ENCODE measurements around the gene ROBO1.
"Not testable (repeated sequence)": the region's sequence is repeated elsewhere in the genome, so short reads cannot be mapped to it uniquely, and the experiment has no call there.

ROBO1 gene

GRCh38 chr3:79246875-79247724 is 520.7 kb downstream of the ROBO1 start:
- no peak for DNase-seq (ENCODE audit: low read depth, low spot score)

- no peak for DNase-seq (ENCODE audit: low read depth, low spot score)
These were observed 522.3 kb downstream of the ROBO1 start for GRCh38 chr3:79245284-79246138.

GRCh38 chr3:79236496-79236895 is 531.3 kb downstream of the ROBO1 start:
- no peak for DNase-seq (ENCODE audit: low read depth, low spot score)

- peak; percentile 34 for DNase-seq (ENCODE audit: low read depth, low spot score)
These were observed 534.3 kb downstream of the ROBO1 start for GRCh38 chr3:79233431-79234060.

- no peak for DNase-seq (ENCODE audit: low read depth, low spot score)
These were observed 537.5 kb downstream of the ROBO1 start for GRCh38 chr3:79230266-79230665.

- DNase-seq (ENCODE audit: low read depth, low spot score): no peak
These were observed 550.7 kb downstream of the ROBO1 start for GRCh38 chr3:79217096-79217495.

- no peak for DNase-seq (ENCODE audit: low read depth, low spot score)
These were observed 552.5 kb downstream of the ROBO1 start for GRCh38 chr3:79215286-79215685.

GRCh38 chr3:79211586-79212359 is 556.0 kb downstream of the ROBO1 start:
- DNase-seq (ENCODE audit: low read depth, low spot score): no peak

- DNase-seq (ENCODE audit: low read depth, low spot score): peak; percentile 86
These were observed 563.4 kb downstream of the ROBO1 start for GRCh38 chr3:79204351-79204750.

GRCh38 chr3:79203144-79203519 is 564.7 kb downstream of the ROBO1 start:
- peak; percentile 10 for DNase-seq (ENCODE audit: low read depth, low spot score)

GRCh38 chr3:79202471-79203143 is 565.2 kb downstream of the ROBO1 start:
- DNase-seq (ENCODE audit: low read depth, low spot score): no peak

- peak; percentile 48 for DNase-seq (ENCODE audit: low read depth, low spot score)
These were observed 567.3 kb downstream of the ROBO1 start for GRCh38 chr3:79200456-79200855.

- DNase-seq (ENCODE audit: low read depth, low spot score): peak; percentile 10
These were observed 567.8 kb downstream of the ROBO1 start for GRCh38 chr3:79199966-79200365.

GRCh38 chr3:79187426-79187825 is 580.4 kb downstream of the ROBO1 start:
- no peak for DNase-seq (ENCODE audit: low read depth, low spot score)

GRCh38 chr3:79184251-79184650 is 583.5 kb downstream of the ROBO1 start:
- DNase-seq (ENCODE audit: low read depth, low spot score): no peak

GRCh38 chr3:79183496-79183895 is 584.3 kb downstream of the ROBO1 start:
- DNase-seq (ENCODE audit: low read depth, low spot score): no peak

GRCh38 chr3:79178471-79179180 is 589.2 kb downstream of the ROBO1 start:
- peak; percentile 6 for DNase-seq (ENCODE audit: low read depth, low spot score)

- DNase-seq (ENCODE audit: low read depth, low spot score): no peak
These were observed 591.9 kb downstream of the ROBO1 start for GRCh38 chr3:79175870-79176269.

- not testable (repeated sequence) for DNase-seq (ENCODE audit: low read depth, low spot score)
These were observed 594.5 kb downstream of the ROBO1 start for GRCh38 chr3:79173259-79173658.

GRCh38 chr3:79172241-79172640 is 595.6 kb downstream of the ROBO1 start:
- no peak for DNase-seq (ENCODE audit: low read depth, low spot score)
